Measurements from ENCODE around the gene BCOR. TPM values are rescaled to one million over a fixed set of nuclear protein-coding genes. Genes with fewer than 3 reads are reported as not detected.
A peak's percentile ranks its signal among the peaks of the same experiment; 100 is the strongest.

BCOR gene
- total RNA-seq, 4 donors from 2014 or later = 12.8 to 28.8 (median 18.6) TPM

- no peak for ATAC-seq (ENCODE audit: low FRiP score)
- no peak for DNase-seq (ENCODE audit: low spot score)
- no peak for TF ChIP-seq CTCF (IDR thresholded peaks at IDR 0.05)
These were observed 3.5 kb downstream of the BCOR start for GRCh38 chrX:40094041-40094899.

- no peak for TF ChIP-seq CTCF (IDR thresholded peaks at IDR 0.05)
- ATAC-seq (ENCODE audit: low FRiP score) (no peak), DNase-seq (ENCODE audit: low spot score) (no peak)
These were observed 4.2 kb downstream of the BCOR start for GRCh38 chrX:40093586-40093985.

GRCh38 chrX:40092808-40093435 is 4.8 kb downstream of the BCOR start:
- no peak for TF ChIP-seq CTCF (IDR thresholded peaks at IDR 0.05)
- ATAC-seq (ENCODE audit: low FRiP score) = no peak
- DNase-seq (ENCODE audit: low spot score) = no peak

- no peak for ATAC-seq (ENCODE audit: low FRiP score)
- no peak for TF ChIP-seq CTCF (IDR thresholded peaks at IDR 0.05)
- no peak for DNase-seq (ENCODE audit: low spot score)
These were observed 5.9 kb downstream of the BCOR start for GRCh38 chrX:40091691-40092421.

- no peak for ATAC-seq (ENCODE audit: low FRiP score)
- DNase-seq (ENCODE audit: low spot score) = no peak
- TF ChIP-seq CTCF (IDR thresholded peaks at IDR 0.05) = no peak
These were observed 6.8 kb downstream of the BCOR start for GRCh38 chrX:40090961-40091360.

- ATAC-seq (ENCODE audit: low FRiP score) (peak; percentile 17), DNase-seq (ENCODE audit: low spot score) (no peak)
- no peak for TF ChIP-seq CTCF (IDR thresholded peaks at IDR 0.05)
These were observed 7.5 kb downstream of the BCOR start for GRCh38 chrX:40090050-40090804.
